ENCODE results near the gene RNH1.

RNH1 gene

GRCh38 chr11:473415-473814, 33.6 kb downstream of the RNH1 start:
- TF ChIP-seq CTCF (conservative IDR thresholded peaks at IDR 0.05; ENCODE audit: low read length), result no peak
- no peak for TF ChIP-seq EZH2phosphoT487 (IDR thresholded peaks at IDR 0.05; ENCODE audit: borderline replicate concordance)
- Histone ChIP-seq H3K4me3 (ENCODE audit: low read length, poor library complexity, severe bottlenecking) (no peak overlapping the region), H3K36me3 (ENCODE audit: insufficient read depth, low read length) (no peaks in the 10 kb centered on the region), H3K4me2 (ENCODE audit: low read depth, low read length, poor library complexity, severe bottlenecking) (no peak overlapping the region), H2AFZ (ENCODE audit: low read length) (no peak overlapping the region), H3K9ac (ENCODE audit: low read depth, low read length, poor library complexity, severe bottlenecking) (no peak overlapping the region), H3K9me2 (replicated peaks; ENCODE audit: low read depth, low read length) (no peaks in the 10 kb centered on the region), H3K79me2 (ENCODE audit: insufficient read depth, low read length) (no peaks in the 10 kb centered on the region), H3F3A (ENCODE audit: low read depth) (no peaks in the 10 kb centered on the region), H4K20me1 (ENCODE audit: insufficient read depth, low read length, poor library complexity, severe bottlenecking) (peaks cover 4% of the 10 kb centered on the region), H3K27me3 (ENCODE audit: insufficient read depth, low read length, poor library complexity, severe bottlenecking) (no peaks in the 10 kb centered on the region), H3K4me1 (ENCODE audit: insufficient read depth, low read length, poor library complexity, severe bottlenecking) (peaks cover 2% of the 10 kb centered on the region), H3K9me3 (ENCODE audit: insufficient read depth, low read depth, low read length) (no peaks in the 10 kb centered on the region)

GRCh38 chr11:472816-473215, 34.2 kb downstream of the RNH1 start:
- H4K20me1 ChIP-seq (ENCODE audit: insufficient read depth, low read length, poor library complexity, severe bottlenecking), result peaks cover 4% of the 10 kb centered on the region
- H3K9ac ChIP-seq (ENCODE audit: low read depth, low read length, poor library complexity, severe bottlenecking), result no peak overlapping the region
- no peaks in the 10 kb centered on the region for H3K79me2 ChIP-seq (ENCODE audit: insufficient read depth, low read length)
- H3K27me3 ChIP-seq (ENCODE audit: insufficient read depth, low read length, poor library complexity, severe bottlenecking), result no peaks in the 10 kb centered on the region
- H3K36me3 ChIP-seq (ENCODE audit: insufficient read depth, low read length), result no peaks in the 10 kb centered on the region
- no peaks in the 10 kb centered on the region for H3F3A ChIP-seq (ENCODE audit: low read depth)
- H2AFZ ChIP-seq (ENCODE audit: low read length), result no peak overlapping the region
- peaks cover 2% of the 10 kb centered on the region for H3K4me1 ChIP-seq (ENCODE audit: insufficient read depth, low read length, poor library complexity, severe bottlenecking)
- no peaks in the 10 kb centered on the region for H3K9me2 ChIP-seq (replicated peaks; ENCODE audit: low read depth, low read length)
- H3K4me3 ChIP-seq (ENCODE audit: low read length, poor library complexity, severe bottlenecking), result no peak overlapping the region
- H3K9me3 ChIP-seq (ENCODE audit: insufficient read depth, low read depth, low read length), result no peaks in the 10 kb centered on the region
- TF ChIP-seq EZH2phosphoT487 (IDR thresholded peaks at IDR 0.05; ENCODE audit: borderline replicate concordance) (no peak), CTCF (conservative IDR thresholded peaks at IDR 0.05; ENCODE audit: low read length) (no peak)
- no peak overlapping the region for H3K4me2 ChIP-seq (ENCODE audit: low read depth, low read length, poor library complexity, severe bottlenecking)

- H3K79me2 ChIP-seq (ENCODE audit: insufficient read depth, low read length), result no peaks in the 10 kb centered on the region
- no peaks in the 10 kb centered on the region for H3K9me2 ChIP-seq (replicated peaks; ENCODE audit: low read depth, low read length)
- no peaks in the 10 kb centered on the region for H3K27me3 ChIP-seq (ENCODE audit: insufficient read depth, low read length, poor library complexity, severe bottlenecking)
- H3K9me3 ChIP-seq (ENCODE audit: insufficient read depth, low read depth, low read length), result no peaks in the 10 kb centered on the region
- H4K20me1 ChIP-seq (ENCODE audit: insufficient read depth, low read length, poor library complexity, severe bottlenecking), result peaks cover 4% of the 10 kb centered on the region
- H3K4me1 ChIP-seq (ENCODE audit: insufficient read depth, low read length, poor library complexity, severe bottlenecking), result peaks cover 2% of the 10 kb centered on the region
- H3K9ac ChIP-seq (ENCODE audit: low read depth, low read length, poor library complexity, severe bottlenecking), result no peak overlapping the region
- no peaks in the 10 kb centered on the region for H3F3A ChIP-seq (ENCODE audit: low read depth)
- H3K4me2 ChIP-seq (ENCODE audit: low read depth, low read length, poor library complexity, severe bottlenecking), result no peak overlapping the region
- H3K4me3 ChIP-seq (ENCODE audit: low read length, poor library complexity, severe bottlenecking), result no peak overlapping the region
- H2AFZ ChIP-seq (ENCODE audit: low read length), result no peak overlapping the region
- no peak for TF ChIP-seq CTCF (conservative IDR thresholded peaks at IDR 0.05; ENCODE audit: low read length)
- TF ChIP-seq EZH2phosphoT487 (IDR thresholded peaks at IDR 0.05; ENCODE audit: borderline replicate concordance), result no peak
- H3K36me3 ChIP-seq (ENCODE audit: insufficient read depth, low read length), result no peaks in the 10 kb centered on the region
Observed at GRCh38 chr11:472272-472671, 34.8 kb downstream of the RNH1 start.
